ENCODE results near the gene MOB3A. TPM values are rescaled to one million over a fixed set of nuclear protein-coding genes. Genes with fewer than 3 reads are reported as not detected.

MOB3A gene
- total and polyA plus RNA-seq, 2 of the 13 experiments (the other 11 are each of a cell fraction or from before 2014, with no cell fraction given): 3.5 to 17.8 TPM

- ATAC-seq: no peak
- no TSS peak for BruUV-seq (replicated peaks)
- no peak for FAIRE-seq
- ChIA-PET POLR2A (no interaction called here), CTCF (ENCODE audit: low intra/inter-chr PET ratio, low total read pairs) (no interaction called here)
- no peak for DNase-seq (ENCODE audit: low spot score)
- Histone ChIP-seq H2AFZ (ENCODE audit: low read length) (no peak overlapping the region), H3K4me1 (ENCODE audit: insufficient read depth, low read length) (0 out of 2 replicates have a peak, but pooled peaks cover 11% of the 10 kb centered on the region), H3K4me3 (replicated peaks in 1 of 3; ENCODE audit: insufficient read depth in 1 of 3, low read depth in 2 of 3, low read length in 3 of 3) (no peak overlapping the region), H3K27ac (ENCODE audit: extremely low read length, insufficient read depth, low read length) (no peak overlapping the region), H4K20me1 (ENCODE audit: insufficient read depth, low read length) (no peaks in the 10 kb centered on the region), H3K9ac (ENCODE audit: insufficient read depth, low read depth, low read length) (no peak overlapping the region), H3K36me3 (replicated peaks in 1 of 2; ENCODE audit: control insufficient read depth in 1 of 2, insufficient read depth in 2 of 2, low read length in 2 of 2) (peaks cover 11 to 18% of the 10 kb centered on the region in 2 experiments; a peak in 4 of 5 replicates), H3K27me3 (ENCODE audit: control insufficient read depth in 1 of 2, insufficient read depth in 2 of 2, low read length in 2 of 2) (no peaks in the 10 kb centered on the region), H3K9me3 (ENCODE audit: low read length) (no peaks in the 10 kb centered on the region), H3K4me2 (ENCODE audit: low read depth, low read length) (no peak overlapping the region), H3K79me2 (ENCODE audit: insufficient read depth, low read length) (no peaks in the 10 kb centered on the region)
- TF ChIP-seq KLF12 (CRISPR knock-in tag; IDR thresholded peaks at IDR 0.05; ENCODE audit: borderline replicate concordance): no peak
- intact Hi-C loops (cut with micrococcal nuclease; ENCODE audit: unreplicated experiment) (no loop called here), in situ Hi-C loops (cut with HindIII; ENCODE audit: extremely low pct_ligation_motif_present, low pct_unique_long_range_greater_than_20kb) (no loop called here)
- WGBS (ENCODE audit: low lambda C conversion rate): 96% methylated on average over 23 of the region's 23 CpGs
These were observed 15.7 kb downstream of the MOB3A start for GRCh38 chr19:2080336-2080988.

- Histone ChIP-seq H3K4me2 (ENCODE audit: low read depth, low read length) (no peak overlapping the region), H3K9ac (ENCODE audit: insufficient read depth, low read depth, low read length) (no peak overlapping the region), H2AFZ (ENCODE audit: low read length) (no peak overlapping the region), H3K27me3 (ENCODE audit: control insufficient read depth in 1 of 2, insufficient read depth in 2 of 2, low read length in 2 of 2) (no peaks in the 10 kb centered on the region), H3K4me1 (ENCODE audit: insufficient read depth, low read length) (0 out of 2 replicates have a peak, but pooled peaks cover 8% of the 10 kb centered on the region), H3K4me3 (replicated peaks in 1 of 3; ENCODE audit: insufficient read depth in 1 of 3, low read depth in 2 of 3, low read length in 3 of 3) (no peak overlapping the region), H4K20me1 (ENCODE audit: insufficient read depth, low read length) (no peaks in the 10 kb centered on the region), H3K27ac (ENCODE audit: extremely low read length, insufficient read depth, low read length) (no peak overlapping the region), H3K79me2 (ENCODE audit: insufficient read depth, low read length) (no peaks in the 10 kb centered on the region), H3K9me3 (ENCODE audit: low read length) (no peaks in the 10 kb centered on the region), H3K36me3 (replicated peaks in 1 of 2; ENCODE audit: control insufficient read depth in 1 of 2, insufficient read depth in 2 of 2, low read length in 2 of 2) (peaks cover 11 to 20% of the 10 kb centered on the region in 2 experiments; a peak in 4 of 5 replicates)
- in situ Hi-C loops (cut with HindIII; ENCODE audit: extremely low pct_ligation_motif_present, low pct_unique_long_range_greater_than_20kb) (no loop called here), intact Hi-C loops (cut with micrococcal nuclease; ENCODE audit: unreplicated experiment) (no loop called here)
- FAIRE-seq: no peak
- DNase-seq (ENCODE audit: low spot score): no peak
- no peak for ATAC-seq
- CTCF ChIA-PET (ENCODE audit: low intra/inter-chr PET ratio, low total read pairs): no interaction called here
- BruUV-seq (replicated peaks): no TSS peak
- POLR2A ChIA-PET: no interaction called here
- 96% methylated on average over 15 of the region's 23 CpGs for WGBS (ENCODE audit: low lambda C conversion rate)
- no peak for TF ChIP-seq SIX1 (CRISPR knock-in tag; IDR thresholded peaks at IDR 0.05; ENCODE audit: borderline replicate concordance)
- no peak for TF ChIP-seq ZNF646 (CRISPR knock-in tag; IDR thresholded peaks at IDR 0.05)
- TF ChIP-seq RNF2 (conservative IDR thresholded peaks at IDR 0.05; ENCODE audit: low read depth): no peak
- TF ChIP-seq GRHL1 (CRISPR knock-in tag; conservative IDR thresholded peaks at IDR 0.05): no peak
- TF ChIP-seq ZNF746 (CRISPR knock-in tag; IDR thresholded peaks at IDR 0.05): no peak
- no peak for TF ChIP-seq LCORL (IDR thresholded peaks at IDR 0.05)
- no peak for TF ChIP-seq LCORL (CRISPR knock-in tag; IDR thresholded peaks at IDR 0.05)
- no peak for TF ChIP-seq ZFP41 (CRISPR knock-in tag; IDR thresholded peaks at IDR 0.05; ENCODE audit: borderline replicate concordance)
- TF ChIP-seq RELA (CRISPR knock-in tag; IDR thresholded peaks at IDR 0.05): no peak
- TF ChIP-seq HNRNPUL1 (IDR thresholded peaks at IDR 0.05; ENCODE audit: low read depth, low read length): no peak
These were observed 16.2 kb downstream of the MOB3A start for GRCh38 chr19:2079865-2080301.

Measured in HepG2 (cell line).